Right renal pelvis (tissue), 4 donors: ENCODE results near the gene KIFAP3. TPM values are rescaled to one million over a fixed set of nuclear protein-coding genes. Genes with fewer than 3 reads are reported as not detected.

Source experiments
- polyA plus RNA-seq, 4 donors: library from polyadenylated mRNA; unstranded; fragments of 120-200 nt; gene quantifications; one replicate each; pipeline ENCODE4 v1.2.1, GENCODE V29; 2013; ENCODE audit not compliant: insufficient read length in 4 of 4

KIFAP3 gene
- polyA plus RNA-seq, 4 donors = 43.4 to 53.0 (median 51.0) TPM

Other genes with a start within 250 kb of the KIFAP3 start
- gene SCYL3, start 180.8 kb downstream of the KIFAP3 start, polyA plus RNA-seq = 10 to 100 TPM; 17.7 to 21.9 (median 19.8) TPM
- gene NTMT2, start 71.3 kb upstream of the KIFAP3 start, polyA plus RNA-seq = not detected